Activated naive CD8-positive, alpha-beta T cell treated with anti-CD3 and anti-CD28 coated beads, Interleukin-2, amount 10 ng/mL, durations not matched to agents 7 days and 5 days (primary cell): ENCODE results near the gene FHOD3. TPM values are rescaled to one million over a fixed set of nuclear protein-coding genes. Genes with fewer than 3 reads are reported as not detected.

ENCODE experiments used
- ATAC-seq: fragments of 150-1000 bp; cut with Tn5 transposase; one replicate; pipeline ENCODE4 v1.10.0; 2021; ENCODE audit warnings: low read depth, moderate library complexity
- POLR2A ChIA-PET: fragments of 350-600 bp; sonication (Branson Sonifier 250); formaldehyde crosslinking; loops from one replicate; lab custom pipeline; 2021; ENCODE audit warnings: antibody characterized with exemption; lab: Charles Lee
- DNase-seq: peaks from one replicate; pipeline ENCODE4 v3.0.0; 2021
- H3K27ac Mint-ChIP-seq: one replicate; pipeline ENCODE4 v1.8.0; 2022; ENCODE audit warnings: mild to moderate bottlenecking, mixed read lengths
- H3K27me3 Mint-ChIP-seq: one replicate; pipeline ENCODE4 v1.8.0; 2022; ENCODE audit warnings: mild to moderate bottlenecking, moderate library complexity, mixed read lengths
- H3K36me3 Mint-ChIP-seq: one replicate; pipeline ENCODE4 v1.8.0; 2021; ENCODE audit warnings: mild to moderate bottlenecking, mixed read lengths
- H3K4me1 Mint-ChIP-seq: one replicate; pipeline ENCODE4 v1.8.0; 2021; ENCODE audit warnings: mixed read lengths
- H3K4me3 Mint-ChIP-seq: one replicate; pipeline ENCODE4 v1.8.0; 2022; ENCODE audit warnings: mild to moderate bottlenecking, moderate library complexity, mixed read lengths
- H3K9me3 Mint-ChIP-seq: one replicate; pipeline ENCODE4 v1.8.0; 2021; ENCODE audit warnings: mixed read lengths
- total RNA-seq, 2 experiments: library from RNA; stranded (reverse); gene quantifications; one replicate each; pipeline ENCODE4 v1.2.3, GENCODE V29; 2021

Gene FHOD3
- total RNA-seq, 2 experiments from 2014 or later = not detected

- no peak for DNase-seq
- H3K27ac Mint-ChIP-seq = no peak overlapping the region
- no peaks in the 10 kb centered on the region for H3K9me3 Mint-ChIP-seq
- POLR2A ChIA-PET = no interaction called here
- peaks cover 7% of the 10 kb centered on the region for H3K27me3 Mint-ChIP-seq
- ATAC-seq = no peak
- no peak overlapping the region for H3K4me3 Mint-ChIP-seq
- no peaks in the 10 kb centered on the region for H3K36me3 Mint-ChIP-seq
- no peaks in the 10 kb centered on the region for H3K4me1 Mint-ChIP-seq
These were observed 325.6 kb downstream of the FHOD3 start for GRCh38 chr18:36623091-36623490.

- ATAC-seq = no peak
- Mint-ChIP-seq H3K27me3 (peaks cover 7% of the 10 kb centered on the region), H3K4me3 (no peak overlapping the region), H3K27ac (no peak overlapping the region), H3K9me3 (no peaks in the 10 kb centered on the region), H3K4me1 (no peaks in the 10 kb centered on the region), H3K36me3 (no peaks in the 10 kb centered on the region)
- POLR2A ChIA-PET = no interaction called here
- no peak for DNase-seq
These were observed 326.2 kb downstream of the FHOD3 start for GRCh38 chr18:36623681-36624190.

- no peaks in the 10 kb centered on the region for H3K36me3 Mint-ChIP-seq
- no peak overlapping the region for H3K4me3 Mint-ChIP-seq
- ATAC-seq (no peak), DNase-seq (no peak)
- POLR2A ChIA-PET = no interaction called here
- H3K9me3 Mint-ChIP-seq = no peaks in the 10 kb centered on the region
- H3K27me3 Mint-ChIP-seq = peaks cover 6% of the 10 kb centered on the region
- no peaks in the 10 kb centered on the region for H3K4me1 Mint-ChIP-seq
- H3K27ac Mint-ChIP-seq = no peak overlapping the region
These were observed 327.1 kb downstream of the FHOD3 start for GRCh38 chr18:36624451-36625167.

- Mint-ChIP-seq H3K9me3 (no peaks in the 10 kb centered on the region), H3K27ac (no peak overlapping the region), H3K27me3 (peaks cover 2% of the 10 kb centered on the region), H3K4me3 (no peak overlapping the region), H3K4me1 (no peaks in the 10 kb centered on the region), H3K36me3 (no peaks in the 10 kb centered on the region)
- no peak for DNase-seq
- POLR2A ChIA-PET = no interaction called here
- no peak for ATAC-seq
These were observed 327.9 kb downstream of the FHOD3 start for GRCh38 chr18:36625386-36625785.

- Mint-ChIP-seq H3K9me3 (no peaks in the 10 kb centered on the region), H3K27me3 (peaks cover 2% of the 10 kb centered on the region), H3K4me3 (no peak overlapping the region), H3K27ac (no peak overlapping the region), H3K4me1 (no peaks in the 10 kb centered on the region), H3K36me3 (no peaks in the 10 kb centered on the region)
- ATAC-seq (no peak), DNase-seq (no peak)
- POLR2A ChIA-PET = no interaction called here
These were observed 330.1 kb downstream of the FHOD3 start for GRCh38 chr18:36627637-36628036.

GRCh38 chr18:36628435-36629137 lies 331.1 kb downstream of the FHOD3 start:
- peaks cover 2% of the 10 kb centered on the region for H3K27me3 Mint-ChIP-seq
- no peak overlapping the region for H3K4me3 Mint-ChIP-seq
- H3K36me3 Mint-ChIP-seq = no peaks in the 10 kb centered on the region
- no peak overlapping the region for H3K27ac Mint-ChIP-seq
- ATAC-seq = no peak
- POLR2A ChIA-PET = no interaction called here
- no peaks in the 10 kb centered on the region for H3K9me3 Mint-ChIP-seq
- H3K4me1 Mint-ChIP-seq = no peaks in the 10 kb centered on the region
- no peak for DNase-seq

- no peaks in the 10 kb centered on the region for H3K9me3 Mint-ChIP-seq
- H3K4me3 Mint-ChIP-seq = no peak overlapping the region
- DNase-seq = no peak
- peaks cover 7% of the 10 kb centered on the region for H3K27me3 Mint-ChIP-seq
- no peaks in the 10 kb centered on the region for H3K4me1 Mint-ChIP-seq
- ATAC-seq = no peak
- POLR2A ChIA-PET = no interaction called here
- H3K36me3 Mint-ChIP-seq = no peaks in the 10 kb centered on the region
- H3K27ac Mint-ChIP-seq = no peak overlapping the region
These were observed 331.6 kb downstream of the FHOD3 start for GRCh38 chr18:36629138-36629530.

GRCh38 chr18:36629836-36630235 lies 332.3 kb downstream of the FHOD3 start:
- DNase-seq = no peak
- H3K36me3 Mint-ChIP-seq = no peaks in the 10 kb centered on the region
- H3K27me3 Mint-ChIP-seq = peaks cover 7% of the 10 kb centered on the region
- no peak overlapping the region for H3K4me3 Mint-ChIP-seq
- ATAC-seq = no peak
- POLR2A ChIA-PET = no interaction called here
- no peak overlapping the region for H3K27ac Mint-ChIP-seq
- H3K9me3 Mint-ChIP-seq = no peaks in the 10 kb centered on the region
- no peaks in the 10 kb centered on the region for H3K4me1 Mint-ChIP-seq

GRCh38 chr18:36630917-36631316 lies 333.4 kb downstream of the FHOD3 start:
- no peak for DNase-seq
- Mint-ChIP-seq H3K4me1 (no peaks in the 10 kb centered on the region), H3K27me3 (peaks cover 7% of the 10 kb centered on the region), H3K27ac (no peak overlapping the region), H3K9me3 (no peaks in the 10 kb centered on the region), H3K36me3 (no peaks in the 10 kb centered on the region), H3K4me3 (no peak overlapping the region)
- ATAC-seq = no peak
- POLR2A ChIA-PET = no interaction called here

GRCh38 chr18:36633961-36634412 lies 336.5 kb downstream of the FHOD3 start:
- Mint-ChIP-seq H3K27me3 (peaks cover 7% of the 10 kb centered on the region), H3K4me1 (no peaks in the 10 kb centered on the region), H3K27ac (no peak overlapping the region), H3K9me3 (no peaks in the 10 kb centered on the region), H3K4me3 (no peak overlapping the region), H3K36me3 (no peaks in the 10 kb centered on the region)
- no peak for DNase-seq
- POLR2A ChIA-PET = no interaction called here
- no peak for ATAC-seq

- DNase-seq (no peak), ATAC-seq (no peak)
- POLR2A ChIA-PET = no interaction called here
- no peak overlapping the region for H3K4me3 Mint-ChIP-seq
- H3K27me3 Mint-ChIP-seq = peaks cover 4% of the 10 kb centered on the region
- H3K36me3 Mint-ChIP-seq = no peaks in the 10 kb centered on the region
- no peaks in the 10 kb centered on the region for H3K9me3 Mint-ChIP-seq
- H3K4me1 Mint-ChIP-seq = no peaks in the 10 kb centered on the region
- no peak overlapping the region for H3K27ac Mint-ChIP-seq
These were observed 337.2 kb downstream of the FHOD3 start for GRCh38 chr18:36634573-36635216.

- Mint-ChIP-seq H3K27me3 (peaks cover 4% of the 10 kb centered on the region), H3K36me3 (no peaks in the 10 kb centered on the region), H3K27ac (no peak overlapping the region), H3K9me3 (no peaks in the 10 kb centered on the region), H3K4me1 (no peaks in the 10 kb centered on the region), H3K4me3 (no peak overlapping the region)
- ATAC-seq (no peak), DNase-seq (no peak)
- POLR2A ChIA-PET = no interaction called here
These were observed 338.0 kb downstream of the FHOD3 start for GRCh38 chr18:36635414-36636096.

- Mint-ChIP-seq H3K9me3 (no peaks in the 10 kb centered on the region), H3K27me3 (peaks cover 4% of the 10 kb centered on the region), H3K27ac (no peak overlapping the region), H3K4me3 (no peak overlapping the region), H3K4me1 (no peaks in the 10 kb centered on the region), H3K36me3 (no peaks in the 10 kb centered on the region)
- POLR2A ChIA-PET = no interaction called here
- ATAC-seq (no peak), DNase-seq (no peak)
These were observed 338.8 kb downstream of the FHOD3 start for GRCh38 chr18:36636237-36636817.
